SIG-M5 (cell line): Measurements from ENCODE around the gene SIRT7.

Experiments
- DNase-seq: peaks from one replicate; lab custom pipeline; 2025; lab: John Stamatoyannopoulos, UW

SIRT7 gene

GRCh38 chr17:81885454-81885853 lies 32.5 kb downstream of the SIRT7 start:
- DNase-seq: no peak

DNA sequence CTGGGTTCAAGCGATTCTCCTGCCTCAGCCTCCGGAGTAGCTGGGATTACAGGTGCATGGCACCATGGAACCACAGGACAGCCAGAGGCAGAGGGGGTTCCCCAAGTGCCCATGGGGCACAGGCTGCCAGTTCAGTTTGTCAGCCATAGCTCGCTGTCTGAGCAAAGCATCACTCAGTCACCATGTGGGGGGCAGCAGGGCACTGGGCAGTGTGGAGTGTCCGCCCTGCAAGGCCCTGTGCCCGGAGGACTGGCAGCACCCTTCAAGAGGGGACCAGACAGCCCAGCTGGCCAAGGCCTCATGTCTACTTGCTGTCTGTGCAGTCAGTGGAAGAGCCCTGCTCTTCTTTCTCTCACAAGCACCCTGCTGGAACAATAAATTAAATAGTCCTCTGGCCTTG lies 33.0 kb downstream of the SIRT7 start:
- DNase-seq: no peak

DNA sequence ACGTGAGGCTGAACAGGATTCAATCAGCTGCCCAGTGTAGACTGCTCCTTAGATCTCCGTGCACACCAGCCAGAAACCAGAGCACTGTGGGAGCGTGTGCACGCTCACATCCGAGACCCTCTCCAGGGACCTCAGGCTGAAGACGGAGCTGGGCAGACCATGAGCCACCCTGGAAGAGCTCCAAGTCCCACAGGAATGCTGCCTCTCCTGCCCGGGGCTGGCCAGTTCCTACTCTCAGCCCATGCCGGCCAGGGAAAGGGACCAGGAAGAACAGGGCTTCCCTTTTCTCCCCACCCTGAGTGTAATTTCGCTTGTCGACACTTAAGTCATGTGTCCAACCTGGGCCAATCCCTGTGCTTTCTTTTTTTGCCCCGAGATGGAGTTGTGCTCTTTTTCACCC lies 33.5 kb downstream of the SIRT7 start:
- DNase-seq: no peak

- DNase-seq: no peak
Measured at GRCh38 chr17:81879121-81879520, 38.9 kb downstream of the SIRT7 start.

DNA sequence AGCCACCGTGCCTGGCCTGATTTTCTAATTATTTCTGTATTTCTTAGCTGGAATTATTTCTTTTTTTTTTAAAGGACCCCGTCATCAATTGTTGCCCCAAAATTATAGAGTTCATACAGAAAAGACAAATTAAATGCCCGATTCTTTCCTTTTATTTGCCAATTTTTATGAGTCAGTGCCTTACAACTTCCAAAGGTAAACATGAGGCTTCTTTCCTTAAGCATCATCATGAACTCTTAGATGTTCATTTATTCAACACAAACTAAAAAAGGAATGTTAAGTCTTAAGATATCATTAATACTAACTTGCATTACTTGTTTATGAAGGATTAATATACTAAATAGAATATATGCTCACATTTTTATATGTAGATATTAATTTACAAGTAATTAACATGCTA lies 39.7 kb downstream of the SIRT7 start:
- no peak for DNase-seq

DNA sequence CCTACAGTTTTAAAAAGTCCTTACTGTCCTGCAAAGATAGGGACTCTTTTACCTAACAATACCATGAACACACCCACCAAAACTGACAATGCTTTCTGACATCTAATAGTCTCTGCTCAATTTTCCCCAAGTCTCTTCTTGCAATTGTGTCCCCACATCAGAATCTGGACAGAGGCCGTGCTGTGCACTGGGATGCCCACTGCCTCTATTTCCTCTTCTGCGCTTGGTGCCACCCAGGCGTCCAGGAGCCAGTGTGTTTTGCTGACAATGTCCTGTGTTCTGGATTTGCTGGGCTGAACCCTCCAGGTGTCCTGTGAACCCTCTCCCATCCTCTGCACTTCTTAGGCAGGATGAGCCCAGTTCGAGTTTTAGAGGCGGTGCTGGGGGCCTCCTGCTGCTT lies 40.4 kb downstream of the SIRT7 start:
- no peak for DNase-seq

DNA sequence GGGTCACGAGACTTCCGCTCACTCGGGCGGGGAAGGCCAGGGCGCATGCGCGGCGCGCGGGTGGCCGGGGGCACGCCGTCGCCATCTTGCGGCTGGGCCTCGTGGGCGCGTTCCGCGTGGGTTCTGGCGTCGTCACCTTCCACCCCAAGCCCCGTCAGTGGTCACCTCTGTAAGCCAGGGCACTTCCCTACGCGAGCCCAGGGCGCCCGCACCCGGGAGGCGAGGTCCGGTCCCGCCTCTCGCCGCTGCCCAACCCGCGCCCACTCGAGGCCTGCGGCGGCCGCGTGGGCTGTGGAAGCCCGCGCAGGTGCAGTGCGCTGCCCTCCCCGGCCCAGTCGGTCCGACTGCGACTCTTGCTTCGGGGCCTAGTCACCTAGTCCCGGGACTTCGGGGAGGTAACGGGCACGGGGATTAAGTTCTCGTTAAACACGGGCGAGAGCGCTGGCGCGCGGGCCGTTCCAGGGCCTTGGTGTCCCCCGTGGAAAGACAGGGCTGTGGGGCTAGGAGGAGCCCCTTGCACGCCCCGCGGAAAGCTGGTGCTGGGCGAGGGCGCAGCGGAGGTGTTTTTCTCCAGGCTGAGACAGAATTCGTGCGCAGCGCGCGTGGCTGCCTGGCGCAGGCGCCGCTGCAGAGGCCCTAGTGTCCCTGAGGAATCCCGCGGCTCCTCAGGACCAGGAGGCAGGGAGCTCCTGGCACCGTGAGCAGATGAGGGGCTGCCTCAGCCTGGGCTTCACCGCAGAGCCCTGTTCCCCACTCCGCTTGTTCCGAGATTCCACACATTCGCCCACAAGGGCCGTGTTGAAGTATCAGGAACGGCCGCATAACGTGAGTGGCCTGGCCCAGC lies 46.4 kb downstream of the SIRT7 start:
- no peak for DNase-seq

DNA sequence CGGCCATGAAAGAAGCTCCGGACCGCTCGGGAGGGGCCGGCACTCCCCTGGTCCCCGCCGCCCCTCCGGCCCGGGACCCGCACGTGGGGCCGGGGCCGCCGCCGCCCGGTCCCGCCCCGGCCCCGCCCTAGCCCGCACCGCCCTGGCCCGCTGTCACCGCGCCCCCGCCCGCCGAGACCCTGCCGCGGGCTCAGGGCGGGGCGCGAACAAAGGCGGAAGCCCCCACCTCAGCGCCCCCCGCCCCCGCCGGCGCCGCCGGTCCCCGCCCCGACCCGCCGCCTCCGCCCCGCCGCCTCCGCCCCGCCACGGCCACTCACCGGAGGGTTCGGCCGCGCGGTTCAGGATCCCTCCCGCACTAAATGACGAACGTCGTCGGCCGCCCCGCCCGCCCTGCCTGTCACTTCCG lies 47.0 kb downstream of the SIRT7 start, which contains the start of gene ARHGDIA:
Gene ARHGDIA (minus strand): TSS at position 357 of the 406 bp plus-strand sequence. CDS start 1,407 bp downstream, outside the sequence.
- no peak for DNase-seq

DNA sequence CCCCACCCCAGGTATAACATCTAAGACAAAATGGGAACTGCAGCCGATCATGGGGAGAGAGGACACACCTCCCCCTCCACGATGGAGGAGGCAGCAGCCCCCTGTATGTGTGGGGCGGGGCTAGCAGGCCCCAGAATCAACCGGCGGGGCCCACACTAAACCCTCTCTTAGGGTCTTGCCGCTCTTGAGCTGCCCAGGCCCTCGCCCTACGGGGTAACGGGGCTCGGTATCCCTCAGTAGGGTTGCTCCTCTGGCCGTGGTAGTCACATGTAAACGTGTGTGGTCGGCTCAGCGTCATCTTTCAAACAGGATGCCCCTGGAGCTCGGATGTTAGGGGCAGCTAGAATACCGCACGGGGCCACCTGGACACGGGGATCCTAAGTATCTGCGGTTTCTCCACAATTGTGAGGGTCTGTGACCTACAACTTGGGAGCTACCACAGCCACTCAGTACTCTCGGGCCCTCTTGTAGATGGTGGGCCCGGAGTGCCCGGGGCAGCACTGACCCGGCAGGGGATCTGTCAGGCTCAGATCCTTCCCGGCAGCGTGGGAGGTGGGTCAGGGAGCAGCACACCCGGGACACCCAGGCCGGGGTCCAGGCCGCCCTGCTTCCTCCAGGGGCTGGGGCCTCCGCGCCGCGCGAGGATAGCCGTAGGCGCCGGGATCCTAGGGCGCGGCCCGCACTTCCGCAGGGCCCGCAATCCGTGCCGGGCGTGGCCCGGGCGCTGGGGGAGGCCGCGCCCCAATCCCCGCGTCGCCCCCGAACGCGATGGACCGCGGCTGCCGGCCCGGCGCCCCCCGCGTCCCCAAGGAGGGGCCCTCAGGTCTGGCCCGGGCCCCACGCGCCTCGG lies 47.6 kb downstream of the SIRT7 start:
- no peak for DNase-seq

GRCh38 chr17:81869221-81870130 lies 48.5 kb downstream of the SIRT7 start:
- no peak for DNase-seq

DNA sequence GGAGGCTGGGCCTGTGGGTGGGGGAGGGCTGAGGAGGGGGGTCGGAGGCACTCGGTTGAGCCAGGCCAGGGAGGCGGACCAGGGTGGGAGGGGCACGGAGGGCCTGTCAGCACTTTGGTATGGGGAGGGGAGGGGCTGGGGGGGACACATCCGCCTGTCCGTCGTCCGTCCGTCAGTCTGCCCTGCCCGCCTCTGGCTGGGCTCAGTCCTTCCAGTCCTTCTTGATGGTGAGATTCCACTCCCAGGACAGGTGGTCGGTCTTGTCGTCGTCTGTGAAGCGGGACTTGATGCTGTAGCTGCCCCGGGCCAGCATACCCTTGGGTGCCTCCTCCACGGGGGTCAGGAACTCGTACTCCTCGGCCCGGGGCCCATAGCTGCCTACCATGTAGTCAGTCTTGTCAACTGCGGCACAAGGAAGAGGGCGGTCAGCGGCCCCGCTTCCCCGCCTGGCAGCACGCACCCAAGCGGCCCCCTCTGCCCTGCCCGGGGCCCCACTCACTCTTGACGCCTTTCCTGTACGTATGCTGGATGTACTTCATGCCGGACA lies 49.2 kb downstream of the SIRT7 start:
- no peak for DNase-seq

GRCh38 chr17:81867991-81868673 lies 49.8 kb downstream of the SIRT7 start:
- no peak for DNase-seq

DNA sequence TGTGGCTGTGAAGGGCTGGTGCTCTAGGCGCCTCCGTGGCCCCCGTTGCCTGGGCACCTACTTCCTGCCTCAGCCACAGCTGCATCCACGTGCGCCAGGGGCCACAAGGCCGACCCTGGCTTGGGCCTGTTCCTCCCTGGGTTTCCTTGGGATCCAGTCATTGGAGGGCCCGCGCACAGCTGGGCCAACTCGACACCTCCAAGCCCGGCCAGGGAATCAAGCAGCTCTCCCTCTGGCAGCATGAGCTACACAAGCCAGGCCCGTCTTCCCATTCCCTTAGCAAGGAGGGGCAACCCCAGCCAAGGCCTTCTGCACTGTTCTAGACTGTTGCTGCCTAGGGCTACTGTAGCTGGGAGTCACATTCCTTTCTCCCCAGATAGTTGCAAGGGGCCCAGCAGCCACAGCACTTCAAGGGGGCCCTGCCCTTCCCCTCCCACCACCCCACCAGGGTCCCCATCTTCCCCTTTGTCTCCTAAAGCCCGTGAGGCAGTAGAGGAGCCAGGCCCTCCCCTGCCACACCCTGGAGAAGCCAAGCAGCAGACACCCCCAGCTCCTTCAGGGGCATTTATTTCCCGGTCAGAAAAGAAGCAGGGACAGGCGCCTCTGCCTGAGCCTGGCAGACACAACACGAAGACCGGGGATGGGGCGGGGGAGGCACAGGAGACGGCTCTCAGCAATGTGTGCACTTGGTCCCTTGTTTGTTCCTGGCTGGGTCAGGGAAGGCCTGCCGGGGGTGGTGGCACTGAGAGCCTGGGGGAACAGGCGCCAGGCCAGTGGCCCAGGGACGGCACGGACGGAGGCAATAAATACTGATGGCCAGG lies 50.6 kb downstream of the SIRT7 start:
- no peak for DNase-seq

GRCh38 chr17:81866440-81867169 lies 51.4 kb downstream of the SIRT7 start:
- DNase-seq: no peak

- no peak for DNase-seq
Measured at GRCh38 chr17:81865733-81866439, 52.1 kb downstream of the SIRT7 start.

- DNase-seq: no peak
Measured at GRCh38 chr17:81865358-81865732, 52.6 kb downstream of the SIRT7 start.

- no peak for DNase-seq
Measured at GRCh38 chr17:81863833-81864768, 53.9 kb downstream of the SIRT7 start.
